Mammary epithelial cell (primary cell): ENCODE results near the gene EFCAB9.

ENCODE experiments used
- EZH2 ChIP-seq: IDR thresholded peaks from 2 replicates; pipeline ENCODE4 v1.6.1; 2012; ENCODE audit warnings: low read length, inconsistent platforms, borderline replicate concordance
- TF ChIP-seq, protein P1 (sequence below), 2 donors: IDR thresholded peaks in 1 of 2; conservative IDR thresholded peaks in 1 of 2; 2 replicates each; pipeline ENCODE4 v1.5.1; 2011 to 2012; ENCODE audit warnings: inconsistent platforms in 2 of 2, low read length in 2 of 2, mild to moderate bottlenecking in 2 of 2, control low read depth in 1 of 2, low read depth in 1 of 2; ENCODE audit not compliant: insufficient read depth in 1 of 2; ENCODE audit errors: extremely low read depth in 1 of 2

GRCh38 chr5:172238334-172238733 lies 44.4 kb downstream of the EFCAB9 start:
- TF ChIP-seq EZH2 = no peak
- TF ChIP-seq, protein P1, sequence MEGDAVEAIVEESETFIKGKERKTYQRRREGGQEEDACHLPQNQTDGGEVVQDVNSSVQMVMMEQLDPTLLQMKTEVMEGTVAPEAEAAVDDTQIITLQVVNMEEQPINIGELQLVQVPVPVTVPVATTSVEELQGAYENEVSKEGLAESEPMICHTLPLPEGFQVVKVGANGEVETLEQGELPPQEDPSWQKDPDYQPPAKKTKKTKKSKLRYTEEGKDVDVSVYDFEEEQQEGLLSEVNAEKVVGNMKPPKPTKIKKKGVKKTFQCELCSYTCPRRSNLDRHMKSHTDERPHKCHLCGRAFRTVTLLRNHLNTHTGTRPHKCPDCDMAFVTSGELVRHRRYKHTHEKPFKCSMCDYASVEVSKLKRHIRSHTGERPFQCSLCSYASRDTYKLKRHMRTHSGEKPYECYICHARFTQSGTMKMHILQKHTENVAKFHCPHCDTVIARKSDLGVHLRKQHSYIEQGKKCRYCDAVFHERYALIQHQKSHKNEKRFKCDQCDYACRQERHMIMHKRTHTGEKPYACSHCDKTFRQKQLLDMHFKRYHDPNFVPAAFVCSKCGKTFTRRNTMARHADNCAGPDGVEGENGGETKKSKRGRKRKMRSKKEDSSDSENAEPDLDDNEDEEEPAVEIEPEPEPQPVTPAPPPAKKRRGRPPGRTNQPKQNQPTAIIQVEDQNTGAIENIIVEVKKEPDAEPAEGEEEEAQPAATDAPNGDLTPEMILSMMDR (conservative IDR thresholded peaks at IDR 0.05 in 1 of 2, IDR thresholded peaks at IDR 0.05 in 1 of 2; ENCODE audit: extremely low read depth in 1 of 2, insufficient read depth in 1 of 2, low read depth in 1 of 2, low read length in 2 of 2) = no peak
